CD4-positive, alpha-beta T cell treated with Interleukin-2 at 100 ng/mL for 4 hours (primary cell): Measurements from ENCODE around the gene NUDT13.
"Not testable (repeated sequence)": the region's sequence is repeated elsewhere in the genome, so short reads cannot be mapped to it uniquely, and the experiment has no call there.

ENCODE experiments used
- DNase-seq: peaks from one replicate; pipeline ENCODE4 v3.0.0-alpha.2; 2020; ENCODE audit warnings: low spot score

The NUDT13 gene

DNA sequence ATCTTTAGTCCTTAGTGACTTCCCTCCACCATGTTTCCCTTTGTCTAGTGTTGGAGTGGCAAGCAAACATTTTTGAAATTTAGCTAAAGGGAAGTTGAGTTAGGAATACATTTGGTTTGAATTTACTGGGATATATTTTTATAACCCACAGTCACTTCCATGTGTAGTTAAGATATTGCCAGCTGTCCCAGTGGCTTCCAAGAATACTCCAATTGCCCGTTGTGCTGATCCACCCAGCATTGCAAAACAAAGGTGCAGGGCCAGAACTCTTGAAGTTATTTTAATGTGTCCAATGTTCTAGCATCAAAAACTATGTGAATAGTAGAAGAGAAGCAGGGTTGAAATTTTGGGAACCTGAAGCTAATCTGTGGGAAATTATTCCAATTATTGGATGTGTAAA lies 11.1 kb upstream of the NUDT13 start:
- DNase-seq, result no peak

DNA sequence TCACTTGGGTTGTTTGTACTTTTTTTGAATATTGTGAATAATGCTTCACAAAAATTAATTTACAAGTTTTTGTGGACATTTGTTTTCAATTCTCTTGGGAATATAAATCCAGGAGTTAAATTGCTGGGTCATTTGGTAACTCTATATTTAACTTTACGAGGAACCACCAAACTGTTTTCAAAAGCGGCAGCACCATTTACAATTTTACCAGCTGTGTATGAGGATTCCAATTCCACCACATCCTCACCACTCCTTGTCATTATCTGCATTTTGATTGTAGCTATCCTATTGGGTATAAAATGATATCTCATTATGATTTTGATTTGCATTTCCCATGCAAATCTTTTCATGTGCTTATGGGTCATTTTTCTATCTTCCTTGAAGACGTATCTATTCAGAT lies 4.0 kb upstream of the NUDT13 start:
- DNase-seq, result no peak

DNA sequence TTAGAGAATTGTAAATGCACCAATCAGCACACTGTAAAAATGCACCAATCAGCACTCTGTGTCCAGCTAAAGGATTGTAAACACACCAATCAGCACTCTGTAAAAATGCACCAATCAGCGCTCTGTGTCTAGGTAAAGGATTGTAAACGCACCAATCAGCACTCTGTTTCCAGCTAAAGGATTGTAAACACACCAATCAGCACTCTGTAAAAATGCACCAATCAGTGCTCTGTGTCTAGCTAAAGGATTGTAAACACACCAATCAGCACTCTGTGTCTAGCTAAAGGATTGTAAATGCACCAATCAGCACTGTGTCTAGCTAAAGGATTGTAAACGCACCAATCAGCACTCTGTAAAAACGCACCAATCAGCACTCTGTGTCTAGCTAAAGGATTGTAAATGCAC lies 1.0 kb upstream of the NUDT13 start:
- not testable (repeated sequence) for DNase-seq

DNA sequence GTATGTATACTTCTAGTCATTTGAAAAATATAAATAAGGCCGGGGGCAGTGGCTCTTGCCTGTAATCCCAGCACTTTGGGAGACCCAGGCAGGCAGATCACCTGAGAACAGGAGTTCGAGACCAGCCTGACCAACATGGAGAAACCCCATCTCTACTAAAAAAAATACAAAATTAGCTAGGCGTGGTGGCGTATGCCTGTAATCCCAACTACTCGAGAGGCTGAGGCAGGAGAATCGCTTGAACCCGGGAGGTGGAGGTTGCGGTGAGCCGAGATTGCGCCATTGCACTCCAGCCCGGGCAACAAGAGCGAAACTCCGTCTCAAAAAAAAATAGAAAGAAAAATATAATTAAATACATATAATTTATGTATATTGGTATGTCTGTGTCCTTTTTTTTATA lies 1.8 kb downstream of the NUDT13 start:
- DNase-seq, result not testable (repeated sequence)

- no peak for DNase-seq
Observed at GRCh38 chr10:73113551-73113950, 3.3 kb downstream of the NUDT13 start.

DNA sequence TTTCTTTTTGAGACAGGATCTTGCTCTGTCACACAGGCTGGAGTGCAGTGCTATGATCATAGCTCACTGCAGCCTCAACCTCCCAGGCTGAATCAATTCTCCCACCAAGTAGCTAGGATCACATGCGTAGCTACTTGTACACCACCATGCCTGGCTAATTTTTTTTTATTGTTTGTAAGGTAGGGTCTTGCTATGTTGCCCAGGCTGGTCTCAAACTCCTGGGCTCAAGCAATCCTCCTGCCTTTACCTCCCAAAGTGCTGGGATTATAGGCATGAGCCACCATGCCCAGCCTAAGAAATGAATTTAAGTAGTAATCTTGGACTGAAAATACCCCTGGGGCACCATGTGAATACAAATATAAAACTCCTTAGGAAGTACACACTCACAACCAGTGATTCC lies 5.8 kb downstream of the NUDT13 start:
- no peak for DNase-seq

- no peak for DNase-seq
Observed at GRCh38 chr10:73117976-73118743, 7.9 kb downstream of the NUDT13 start.

GRCh38 chr10:73119457-73119856 lies 9.2 kb downstream of the NUDT13 start:
- DNase-seq, result no peak

GRCh38 chr10:73119952-73120351 lies 9.7 kb downstream of the NUDT13 start:
- no peak for DNase-seq

- DNase-seq, result no peak
Observed at GRCh38 chr10:73126343-73126742, 16.1 kb downstream of the NUDT13 start.

DNA sequence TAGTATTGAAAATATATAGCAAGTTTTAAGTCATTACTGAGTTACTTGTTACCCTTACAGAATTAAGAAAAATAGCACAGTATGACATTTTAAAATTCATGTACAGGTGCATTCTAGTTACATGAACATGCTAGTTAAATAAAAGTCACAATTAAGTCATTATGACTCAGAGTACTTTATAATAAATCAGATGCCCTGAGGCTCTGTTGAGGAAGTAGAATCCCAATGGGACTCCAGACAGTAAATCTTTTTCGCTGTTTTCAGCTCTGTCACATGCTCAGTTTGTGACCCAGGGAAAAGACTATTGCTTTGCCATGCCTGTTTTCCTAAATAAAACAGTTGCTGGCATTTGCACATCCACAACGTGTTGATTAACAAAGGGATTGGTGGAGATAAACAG lies 21.0 kb downstream of the NUDT13 start:
- DNase-seq, result no peak

GRCh38 chr10:73131913-73132686 lies 21.8 kb downstream of the NUDT13 start:
- DNase-seq, result no peak

- no peak for DNase-seq
Observed at GRCh38 chr10:73134727-73135126, 24.5 kb downstream of the NUDT13 start.

- no peak for DNase-seq
Observed at GRCh38 chr10:73136627-73137026, 26.4 kb downstream of the NUDT13 start.

DNA sequence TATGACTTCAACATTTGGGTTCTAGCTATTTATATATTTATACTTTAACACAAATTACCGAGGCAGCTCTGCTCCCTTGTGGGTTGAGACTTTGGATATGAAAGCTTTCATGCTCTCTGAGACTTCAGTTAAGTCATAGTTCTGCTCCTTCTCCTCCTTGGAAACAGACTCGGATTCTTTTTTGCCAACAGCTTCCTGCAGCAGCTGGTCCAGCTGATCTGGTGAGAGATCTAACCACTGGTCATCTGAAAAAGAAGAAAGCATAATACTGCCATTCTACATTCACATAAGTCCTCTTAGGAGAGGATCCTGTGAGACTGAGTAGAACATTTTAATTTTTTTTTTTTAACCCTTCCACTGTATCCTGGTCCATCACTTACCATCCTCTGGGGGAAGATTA lies 29.0 kb downstream of the NUDT13 start:
- DNase-seq, result no peak

DNA sequence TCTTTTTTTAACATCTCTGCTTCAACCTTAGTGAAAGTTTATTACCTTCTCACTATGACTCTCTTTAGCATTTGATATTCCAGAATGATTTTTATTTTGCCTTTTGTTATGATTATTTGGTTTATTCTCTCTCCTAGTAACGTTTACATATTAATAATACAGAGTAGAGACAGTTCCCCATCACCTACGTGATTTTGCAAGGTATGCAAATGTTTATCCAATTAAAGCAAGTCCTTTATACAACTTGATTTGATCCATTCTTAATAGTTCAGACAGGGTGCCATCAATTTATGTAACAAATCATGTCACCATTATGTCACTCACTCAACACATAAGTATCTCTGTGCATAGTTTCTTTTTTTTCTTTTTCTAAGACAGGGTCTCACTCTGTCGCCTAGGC lies 31.3 kb downstream of the NUDT13 start:
- no peak for DNase-seq

DNA sequence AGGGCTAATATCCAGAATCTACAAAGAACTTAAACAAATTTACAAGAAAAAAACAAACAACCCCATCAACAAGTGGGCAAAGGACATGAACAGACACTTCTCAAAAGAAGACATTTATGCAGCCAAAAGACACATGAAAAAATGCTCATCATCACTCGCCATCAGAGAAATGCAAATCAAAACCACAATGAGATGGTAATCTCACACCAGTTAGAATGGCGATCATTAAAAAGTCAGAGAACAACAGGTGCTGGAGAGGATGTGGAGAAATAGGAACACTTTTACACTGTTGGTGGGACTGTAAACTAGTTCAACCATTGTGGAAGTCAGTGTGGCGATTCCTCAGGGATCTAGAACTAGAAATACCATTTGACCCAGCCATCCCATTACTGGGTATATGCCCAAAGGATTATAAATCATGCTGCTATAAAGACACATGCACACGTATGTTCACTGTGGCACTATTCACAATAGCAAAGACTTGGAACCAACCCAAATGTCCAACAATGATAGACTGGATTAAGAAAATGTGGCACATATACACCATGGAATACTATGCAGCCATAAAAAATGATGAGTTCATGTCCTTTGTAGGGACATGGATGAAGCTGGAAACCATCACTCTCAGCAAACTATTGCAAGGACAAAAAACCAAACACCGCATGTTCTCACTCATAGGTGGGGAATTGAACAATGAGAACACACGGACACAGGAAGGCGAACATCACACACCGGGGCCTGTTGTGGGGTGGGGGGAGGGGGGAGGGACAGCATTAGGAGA lies 40.6 kb downstream of the NUDT13 start:
- not testable (repeated sequence) for DNase-seq

DNA sequence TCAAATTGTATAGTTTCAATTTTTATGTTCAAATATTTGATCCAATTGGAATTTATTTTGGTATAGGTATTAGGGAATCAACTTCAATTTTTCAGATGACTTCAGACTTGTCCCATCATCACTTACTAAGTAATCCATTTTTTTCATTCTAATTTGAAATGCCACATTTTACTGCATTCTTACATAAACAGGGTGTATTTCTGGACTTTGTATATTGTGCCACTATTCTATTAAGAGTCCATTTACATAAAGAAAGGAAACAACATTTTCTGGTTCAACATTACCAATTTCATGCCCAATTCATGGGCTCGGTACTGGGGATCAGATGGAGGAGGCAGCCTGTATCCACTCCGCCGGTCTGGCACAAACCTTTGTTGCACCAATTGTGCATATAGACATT lies 41.8 kb downstream of the NUDT13 start:
- no peak for DNase-seq

- no peak for DNase-seq
Observed at GRCh38 chr10:73156054-73156453, 45.8 kb downstream of the NUDT13 start.

DNA sequence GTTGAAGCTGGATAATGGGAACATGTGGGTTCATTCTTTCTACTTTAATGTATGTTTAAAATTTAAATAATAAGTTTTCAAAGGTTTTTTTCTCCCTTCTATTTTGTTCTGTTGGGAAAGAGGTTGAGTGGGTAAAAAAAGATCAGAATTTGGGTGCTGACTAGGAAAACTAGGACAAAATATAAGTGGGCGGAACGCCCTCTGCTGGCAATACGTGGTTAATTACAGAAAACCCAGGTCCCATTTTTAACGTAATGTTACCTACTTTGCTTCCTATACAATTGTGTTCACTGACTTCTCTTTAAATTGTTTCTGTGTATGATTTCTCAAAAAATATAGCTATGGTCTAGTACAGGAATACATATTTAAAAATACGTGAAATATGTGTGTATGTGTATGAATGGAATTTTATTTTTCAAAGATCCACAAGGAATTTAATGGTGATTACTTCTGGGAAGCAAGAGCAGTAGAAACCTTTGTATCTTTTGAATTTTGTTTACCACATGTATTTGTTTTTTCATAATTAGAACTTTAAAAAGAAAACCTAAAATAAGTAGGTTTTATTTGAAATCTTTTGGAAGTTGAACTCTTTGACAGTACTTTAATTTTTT lies 48.9 kb downstream of the NUDT13 start:
- DNase-seq, result peak; percentile 72

DNA sequence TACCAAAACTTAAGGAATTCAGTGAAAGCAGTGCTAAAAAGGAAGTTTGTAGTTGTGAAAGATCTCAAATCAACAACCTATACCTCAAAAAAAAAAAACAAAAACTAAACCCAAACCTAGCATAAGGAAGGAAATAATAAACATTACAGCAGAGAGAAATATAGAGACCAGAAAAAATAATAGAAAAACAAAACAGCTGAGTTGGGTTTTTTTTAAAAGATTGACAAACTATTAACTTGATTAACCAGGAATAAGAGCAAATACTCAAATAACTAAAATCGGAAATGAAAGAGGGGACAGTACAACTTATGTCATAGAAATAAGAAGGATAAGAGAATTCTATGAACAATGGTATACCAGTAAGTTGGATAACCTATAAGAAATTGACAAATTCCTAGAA lies 50.8 kb downstream of the NUDT13 start:
- DNase-seq, result no peak

DNA sequence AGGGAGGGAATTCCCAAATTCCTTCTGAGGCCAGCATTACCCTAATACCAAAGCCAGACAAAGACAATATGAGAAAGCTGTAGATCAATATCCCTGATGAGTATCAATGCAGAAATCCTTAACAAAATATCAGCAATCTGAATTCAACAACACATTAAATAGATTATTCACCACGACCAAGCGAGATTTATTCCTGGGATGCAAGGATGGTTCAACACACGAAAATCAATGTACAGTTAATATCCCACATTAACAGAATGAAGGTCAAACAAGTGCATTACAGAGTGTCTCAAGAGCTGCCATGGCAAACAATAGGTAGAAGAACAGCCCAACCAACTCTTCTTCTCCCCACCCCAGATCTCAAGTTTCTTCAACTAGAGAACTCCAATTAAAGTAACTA lies 51.4 kb downstream of the NUDT13 start:
- no peak for DNase-seq
